SK-N-SH (cell line): ENCODE results near the gene EMILIN2.
"Not testable (repeated sequence)": the region's sequence is repeated elsewhere in the genome, so short reads cannot be mapped to it uniquely, and the experiment has no call there.

ENCODE experiments used
- CHD2 ChIP-seq: fragments of 150-350 bp; IDR thresholded peaks from 2 replicates; pipeline ENCODE4 v1.6.1; 2018; ENCODE audit warnings: low read length; ENCODE audit not compliant: partially characterized antibody
- EZH2phosphoT487 ChIP-seq: fragments of 200-600 bp; sonication (generic); IDR thresholded peaks from 2 replicates; pipeline ENCODE4 v1.6.1; 2017; ENCODE audit warnings: low read depth, mixed run types, mild to moderate bottlenecking, antibody characterized with exemption, moderate library complexity, borderline replicate concordance
- FOXM1 ChIP-seq: IDR thresholded peaks from 2 replicates; pipeline ENCODE4 v1.4.0; 2012; ENCODE audit warnings: low read depth, mild to moderate bottlenecking
- RAD21 ChIP-seq: IDR thresholded peaks from 2 replicates; pipeline ENCODE4 v1.6.1; 2012; ENCODE audit warnings: mild to moderate bottlenecking, low read length
- RFX5 ChIP-seq: IDR thresholded peaks from 2 replicates; pipeline ENCODE4 v1.6.1; 2012; ENCODE audit warnings: mild to moderate bottlenecking, improper control_type of control experiment, low read length
- TF ChIP-seq, protein P1 (sequence below): fragments of 200-600 bp; sonication (generic); IDR thresholded peaks from 2 replicates; pipeline ENCODE4 v1.6.1; 2017; ENCODE audit warnings: antibody characterized with exemption, mild to moderate bottlenecking, moderate library complexity
- TF ChIP-seq, protein P2 (sequence below): IDR thresholded peaks from 2 replicates; pipeline ENCODE4 v1.4.0; 2012; ENCODE audit warnings: low read depth, borderline replicate concordance

DNA sequence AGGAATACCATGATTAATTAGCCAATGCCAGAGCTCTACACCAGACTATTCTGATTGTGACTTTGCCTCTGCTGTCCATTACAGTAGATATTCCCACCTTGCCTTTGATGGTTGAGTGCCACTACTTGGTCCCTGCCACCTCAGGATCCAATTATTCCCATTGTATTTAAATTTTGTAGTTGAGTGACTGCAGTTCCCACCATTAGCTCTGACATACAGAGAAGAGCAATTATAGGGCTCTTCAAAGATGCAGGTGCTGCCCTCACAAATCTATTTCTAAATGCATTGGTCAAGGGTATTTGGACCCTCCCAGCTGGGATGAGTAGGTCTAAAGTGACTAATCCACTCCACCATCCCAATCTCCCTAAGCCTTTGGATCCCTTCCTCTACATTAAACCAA, 9.5 kb upstream of the EMILIN2 start:
- TF ChIP-seq, protein P1, sequence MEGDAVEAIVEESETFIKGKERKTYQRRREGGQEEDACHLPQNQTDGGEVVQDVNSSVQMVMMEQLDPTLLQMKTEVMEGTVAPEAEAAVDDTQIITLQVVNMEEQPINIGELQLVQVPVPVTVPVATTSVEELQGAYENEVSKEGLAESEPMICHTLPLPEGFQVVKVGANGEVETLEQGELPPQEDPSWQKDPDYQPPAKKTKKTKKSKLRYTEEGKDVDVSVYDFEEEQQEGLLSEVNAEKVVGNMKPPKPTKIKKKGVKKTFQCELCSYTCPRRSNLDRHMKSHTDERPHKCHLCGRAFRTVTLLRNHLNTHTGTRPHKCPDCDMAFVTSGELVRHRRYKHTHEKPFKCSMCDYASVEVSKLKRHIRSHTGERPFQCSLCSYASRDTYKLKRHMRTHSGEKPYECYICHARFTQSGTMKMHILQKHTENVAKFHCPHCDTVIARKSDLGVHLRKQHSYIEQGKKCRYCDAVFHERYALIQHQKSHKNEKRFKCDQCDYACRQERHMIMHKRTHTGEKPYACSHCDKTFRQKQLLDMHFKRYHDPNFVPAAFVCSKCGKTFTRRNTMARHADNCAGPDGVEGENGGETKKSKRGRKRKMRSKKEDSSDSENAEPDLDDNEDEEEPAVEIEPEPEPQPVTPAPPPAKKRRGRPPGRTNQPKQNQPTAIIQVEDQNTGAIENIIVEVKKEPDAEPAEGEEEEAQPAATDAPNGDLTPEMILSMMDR: not testable (repeated sequence)
- TF ChIP-seq, protein P2, sequence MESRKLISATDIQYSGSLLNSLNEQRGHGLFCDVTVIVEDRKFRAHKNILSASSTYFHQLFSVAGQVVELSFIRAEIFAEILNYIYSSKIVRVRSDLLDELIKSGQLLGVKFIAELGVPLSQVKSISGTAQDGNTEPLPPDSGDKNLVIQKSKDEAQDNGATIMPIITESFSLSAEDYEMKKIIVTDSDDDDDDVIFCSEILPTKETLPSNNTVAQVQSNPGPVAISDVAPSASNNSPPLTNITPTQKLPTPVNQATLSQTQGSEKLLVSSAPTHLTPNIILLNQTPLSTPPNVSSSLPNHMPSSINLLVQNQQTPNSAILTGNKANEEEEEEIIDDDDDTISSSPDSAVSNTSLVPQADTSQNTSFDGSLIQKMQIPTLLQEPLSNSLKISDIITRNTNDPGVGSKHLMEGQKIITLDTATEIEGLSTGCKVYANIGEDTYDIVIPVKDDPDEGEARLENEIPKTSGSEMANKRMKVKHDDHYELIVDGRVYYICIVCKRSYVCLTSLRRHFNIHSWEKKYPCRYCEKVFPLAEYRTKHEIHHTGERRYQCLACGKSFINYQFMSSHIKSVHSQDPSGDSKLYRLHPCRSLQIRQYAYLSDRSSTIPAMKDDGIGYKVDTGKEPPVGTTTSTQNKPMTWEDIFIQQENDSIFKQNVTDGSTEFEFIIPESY: not testable (repeated sequence)
- not testable (repeated sequence) for TF ChIP-seq CHD2, RAD21, EZH2phosphoT487, FOXM1, RFX5
